ENCODE data around the gene CREB5.

GRCh38 chr7:28609608-28610007 lies 197.3 kb downstream of the CREB5 start:
- TF ChIP-seq, protein P1, sequence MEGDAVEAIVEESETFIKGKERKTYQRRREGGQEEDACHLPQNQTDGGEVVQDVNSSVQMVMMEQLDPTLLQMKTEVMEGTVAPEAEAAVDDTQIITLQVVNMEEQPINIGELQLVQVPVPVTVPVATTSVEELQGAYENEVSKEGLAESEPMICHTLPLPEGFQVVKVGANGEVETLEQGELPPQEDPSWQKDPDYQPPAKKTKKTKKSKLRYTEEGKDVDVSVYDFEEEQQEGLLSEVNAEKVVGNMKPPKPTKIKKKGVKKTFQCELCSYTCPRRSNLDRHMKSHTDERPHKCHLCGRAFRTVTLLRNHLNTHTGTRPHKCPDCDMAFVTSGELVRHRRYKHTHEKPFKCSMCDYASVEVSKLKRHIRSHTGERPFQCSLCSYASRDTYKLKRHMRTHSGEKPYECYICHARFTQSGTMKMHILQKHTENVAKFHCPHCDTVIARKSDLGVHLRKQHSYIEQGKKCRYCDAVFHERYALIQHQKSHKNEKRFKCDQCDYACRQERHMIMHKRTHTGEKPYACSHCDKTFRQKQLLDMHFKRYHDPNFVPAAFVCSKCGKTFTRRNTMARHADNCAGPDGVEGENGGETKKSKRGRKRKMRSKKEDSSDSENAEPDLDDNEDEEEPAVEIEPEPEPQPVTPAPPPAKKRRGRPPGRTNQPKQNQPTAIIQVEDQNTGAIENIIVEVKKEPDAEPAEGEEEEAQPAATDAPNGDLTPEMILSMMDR (conservative IDR thresholded peaks at IDR 0.05), result no peak
- no peak for TF ChIP-seq EZH2 (IDR thresholded peaks at IDR 0.05; ENCODE audit: low read depth)
